Tibial artery (tissue), 4 donors: ENCODE measurements around the gene NRSN2.

Experiments
- DNase-seq, 2 donors: peaks; one replicate each; pipeline ENCODE4 v3.0.0-alpha.2; 2019
- H3K27ac ChIP-seq, 2 donors: fragments of 200-600 bp; sonication (generic) in 1 of 2; 1 replicate in 1 of 2; 2 replicates in 1 of 2; pipeline ENCODE4 v1.5.1; 2018 to 2019; ENCODE audit warnings: mild to moderate bottlenecking in 1 of 2
- H3K27me3 ChIP-seq, 2 donors: fragments of 200-600 bp; sonication (generic) in 1 of 2; one replicate each; pipeline versions ENCODE4 v1.5.1 to v1.6.0; 2016 to 2019
- H3K36me3 ChIP-seq, 3 donors: fragments of 200-600 bp; sonication (generic) in 2 of 3; one replicate each; pipeline ENCODE4 v1.5.1; 2016 to 2019; ENCODE audit warnings: mild to moderate bottlenecking in 2 of 3
- H3K4me1 ChIP-seq, 4 donors: fragments of 200-600 bp; sonication (generic) in 2 of 4; 1 replicate in 3 of 4; 2 replicates in 1 of 4; pipeline ENCODE4 v1.5.1; 2016 to 2019
- H3K4me3 ChIP-seq, 2 donors: fragments of 200-600 bp; sonication (generic) in 1 of 2; 1 replicate in 1 of 2; 2 replicates in 1 of 2; pipeline ENCODE4 v1.5.1; 2018 to 2019; ENCODE audit warnings: mild to moderate bottlenecking in 2 of 2
- H3K9me3 ChIP-seq, 3 donors: fragments of 200-600 bp; sonication (generic) in 1 of 3; one replicate each; pipeline ENCODE4 v1.5.1; 2016 to 2019
- intact Hi-C: fragments of 100-400 bp; cut with DNase I; formaldehyde crosslinking; loops from one replicate; pipeline ENCODE4 v1.15.0; 2023; ENCODE audit warnings: low total_unique reads
- TF ChIP-seq, protein P1 (sequence below), 2 experiments: fragments of 200-600 bp in 1 of 2; fragments of 450-650 bp in 1 of 2; IDR thresholded peaks; one replicate each; pipeline ENCODE4 v1.5.1; 2017 to 2019; ENCODE audit warnings: antibody characterized with exemption in 2 of 2, mild to moderate bottlenecking in 1 of 2, moderate library complexity in 1 of 2

NRSN2 gene

DNA sequence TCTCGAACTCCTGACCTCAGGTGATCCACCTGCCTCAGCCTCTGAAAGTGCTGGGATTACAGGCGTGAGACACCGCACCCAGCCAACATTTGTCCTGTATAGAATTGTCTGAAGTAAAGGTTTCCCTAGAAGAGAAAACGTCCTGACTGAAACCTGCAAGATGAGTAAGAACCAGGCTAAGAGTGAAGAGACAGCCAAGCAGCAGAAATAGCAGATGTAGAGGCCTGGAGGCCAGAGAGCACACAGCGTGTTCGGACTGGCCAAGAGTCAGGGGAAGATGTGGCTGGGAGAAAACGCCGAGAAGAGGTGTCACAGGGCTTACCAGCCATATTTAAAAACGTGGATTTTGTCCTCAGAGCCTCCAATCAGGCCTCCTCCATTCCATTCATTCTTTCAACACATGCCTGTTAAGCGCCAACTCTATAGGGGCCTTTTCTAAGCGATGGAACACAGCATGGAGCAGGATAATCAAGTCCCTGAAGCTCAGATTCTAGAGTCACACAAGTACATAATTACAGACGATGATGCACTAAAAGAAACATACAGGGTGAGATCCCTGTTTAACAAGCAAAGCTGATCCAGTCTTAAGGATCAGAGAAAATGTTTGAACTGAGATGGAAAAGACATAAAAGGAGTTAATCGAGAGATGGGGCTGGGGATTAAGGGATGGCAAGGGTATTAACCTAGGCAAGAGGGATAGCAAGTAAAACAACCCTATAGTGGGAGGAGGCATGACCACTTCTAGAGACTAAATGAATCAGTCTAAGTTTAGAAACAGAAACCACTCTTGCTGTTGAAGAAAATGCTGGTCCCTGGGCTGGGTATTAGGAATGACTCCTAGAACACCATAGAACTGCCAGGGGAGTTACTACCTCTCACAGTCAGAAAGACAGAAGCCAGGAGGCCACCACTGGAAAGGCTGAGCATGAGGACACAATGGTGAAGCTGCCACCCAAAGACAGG lies 44.7 kb upstream of the NRSN2 start:
- TF ChIP-seq, protein P1, sequence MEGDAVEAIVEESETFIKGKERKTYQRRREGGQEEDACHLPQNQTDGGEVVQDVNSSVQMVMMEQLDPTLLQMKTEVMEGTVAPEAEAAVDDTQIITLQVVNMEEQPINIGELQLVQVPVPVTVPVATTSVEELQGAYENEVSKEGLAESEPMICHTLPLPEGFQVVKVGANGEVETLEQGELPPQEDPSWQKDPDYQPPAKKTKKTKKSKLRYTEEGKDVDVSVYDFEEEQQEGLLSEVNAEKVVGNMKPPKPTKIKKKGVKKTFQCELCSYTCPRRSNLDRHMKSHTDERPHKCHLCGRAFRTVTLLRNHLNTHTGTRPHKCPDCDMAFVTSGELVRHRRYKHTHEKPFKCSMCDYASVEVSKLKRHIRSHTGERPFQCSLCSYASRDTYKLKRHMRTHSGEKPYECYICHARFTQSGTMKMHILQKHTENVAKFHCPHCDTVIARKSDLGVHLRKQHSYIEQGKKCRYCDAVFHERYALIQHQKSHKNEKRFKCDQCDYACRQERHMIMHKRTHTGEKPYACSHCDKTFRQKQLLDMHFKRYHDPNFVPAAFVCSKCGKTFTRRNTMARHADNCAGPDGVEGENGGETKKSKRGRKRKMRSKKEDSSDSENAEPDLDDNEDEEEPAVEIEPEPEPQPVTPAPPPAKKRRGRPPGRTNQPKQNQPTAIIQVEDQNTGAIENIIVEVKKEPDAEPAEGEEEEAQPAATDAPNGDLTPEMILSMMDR (IDR thresholded peaks at IDR 0.05): no peak
- DNase-seq: no peak
- Histone ChIP-seq H3K36me3 (peaks cover 0 to 10% (median 0%) of the 10 kb centered on the region in 3 donors), H3K9me3 (no peaks in the 10 kb centered on the region), H3K27ac (no peak overlapping the region), H3K27me3 (no peaks in the 10 kb centered on the region), H3K4me3 (no peak overlapping the region), H3K4me1 (peaks cover 0 to 32% (median 23%) of the 10 kb centered on the region in 4 donors)
- intact Hi-C loops: no loop called here

DNA sequence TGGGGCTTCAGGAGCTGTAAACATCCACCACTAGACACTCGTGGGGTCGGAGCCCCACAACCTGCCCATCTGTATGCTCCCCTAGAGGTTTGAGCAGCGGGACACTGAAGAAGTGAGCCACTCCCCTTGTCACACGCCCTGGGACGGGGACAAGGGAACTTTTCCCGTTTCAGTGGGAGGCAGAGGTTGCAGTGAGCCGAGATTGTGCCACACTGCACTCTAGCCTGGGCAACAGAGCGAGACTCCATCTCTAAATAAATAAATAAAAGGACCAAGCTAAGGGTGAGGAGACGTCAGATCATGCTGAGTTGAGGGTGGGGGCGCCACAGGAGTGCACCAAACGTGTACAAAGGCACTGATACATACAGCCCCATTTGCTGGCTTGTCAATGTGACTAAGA lies 41.2 kb upstream of the NRSN2 start:
- TF ChIP-seq, protein P1 (IDR thresholded peaks at IDR 0.05): no peak
- Histone ChIP-seq H3K36me3 (peaks cover 0 to 10% (median 0%) of the 10 kb centered on the region in 3 donors), H3K27me3 (no peaks in the 10 kb centered on the region), H3K27ac (no peak overlapping the region), H3K9me3 (no peaks in the 10 kb centered on the region), H3K4me3 (no peak overlapping the region), H3K4me1 (peaks cover 0 to 20% (median 12%) of the 10 kb centered on the region in 4 donors)
- intact Hi-C loops: no loop called here
- no peak for DNase-seq

DNA sequence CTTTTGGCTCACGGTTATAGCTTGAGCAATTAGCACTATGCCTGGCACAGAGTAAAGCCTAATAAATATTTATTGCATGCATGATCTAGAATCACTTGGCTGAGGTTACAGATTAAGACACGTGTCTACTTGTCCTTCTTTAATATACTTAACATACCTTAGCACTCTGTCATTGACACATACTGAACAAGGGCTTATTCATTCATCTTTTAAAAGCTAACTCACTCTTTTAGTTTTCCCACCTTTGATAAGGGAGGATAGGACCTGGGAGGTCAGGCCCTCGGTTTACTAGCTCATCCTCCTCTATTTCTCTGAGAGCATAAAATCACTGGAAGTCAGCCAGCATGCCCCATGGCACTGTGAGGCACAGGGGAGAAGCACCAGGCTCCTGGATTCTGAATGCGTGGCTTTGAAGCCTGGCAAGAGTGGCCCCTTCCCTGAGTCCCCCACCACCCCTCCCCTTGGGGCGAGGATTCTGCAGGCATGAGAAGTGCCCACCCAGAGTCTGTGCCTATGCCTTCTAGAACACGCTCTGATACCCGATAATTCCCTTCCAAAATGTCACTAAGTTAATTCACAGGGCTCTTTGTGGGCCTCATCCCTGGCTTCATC lies 38.4 kb upstream of the NRSN2 start:
- Histone ChIP-seq H3K36me3 (no peaks in the 10 kb centered on the region), H3K27me3 (no peaks in the 10 kb centered on the region), H3K4me1 (peaks cover 0 to 13% (median 9%) of the 10 kb centered on the region in 4 donors), H3K27ac (peak overlapping the region; percentile 92 to 94), H3K4me3 (no peak overlapping the region), H3K9me3 (no peaks in the 10 kb centered on the region)
- intact Hi-C loops: no loop called here
- no peak for DNase-seq
- TF ChIP-seq, protein P1 (IDR thresholded peaks at IDR 0.05): no peak

DNA sequence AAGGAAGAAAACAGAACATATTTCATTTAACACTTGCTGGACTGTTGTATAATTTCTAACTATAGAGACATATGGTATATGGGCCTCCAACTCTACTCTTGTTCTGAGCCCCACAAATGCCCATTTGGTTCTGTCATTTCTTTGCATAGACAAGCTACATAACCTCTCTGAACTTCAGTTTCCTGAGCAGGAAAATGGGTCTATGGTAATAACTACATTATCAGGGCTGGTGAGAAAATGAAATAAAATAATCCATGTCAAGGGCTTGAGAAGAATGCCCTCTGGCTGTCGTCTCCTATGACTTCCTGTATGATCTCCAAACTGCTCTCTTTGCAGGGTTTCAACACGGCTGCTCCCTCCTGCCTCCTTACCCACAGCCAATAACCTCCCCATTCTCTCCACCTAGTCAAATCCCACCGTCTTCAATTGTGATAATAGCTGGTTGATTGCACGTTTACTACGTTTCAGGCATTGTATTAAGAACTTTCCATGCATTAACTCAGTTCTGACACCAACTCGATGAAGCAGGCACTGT lies 37.5 kb upstream of the NRSN2 start:
- TF ChIP-seq, protein P1 (IDR thresholded peaks at IDR 0.05): no peak
- peak overlapping the region; percentile 54 to 65 for H3K4me3 ChIP-seq

DNA sequence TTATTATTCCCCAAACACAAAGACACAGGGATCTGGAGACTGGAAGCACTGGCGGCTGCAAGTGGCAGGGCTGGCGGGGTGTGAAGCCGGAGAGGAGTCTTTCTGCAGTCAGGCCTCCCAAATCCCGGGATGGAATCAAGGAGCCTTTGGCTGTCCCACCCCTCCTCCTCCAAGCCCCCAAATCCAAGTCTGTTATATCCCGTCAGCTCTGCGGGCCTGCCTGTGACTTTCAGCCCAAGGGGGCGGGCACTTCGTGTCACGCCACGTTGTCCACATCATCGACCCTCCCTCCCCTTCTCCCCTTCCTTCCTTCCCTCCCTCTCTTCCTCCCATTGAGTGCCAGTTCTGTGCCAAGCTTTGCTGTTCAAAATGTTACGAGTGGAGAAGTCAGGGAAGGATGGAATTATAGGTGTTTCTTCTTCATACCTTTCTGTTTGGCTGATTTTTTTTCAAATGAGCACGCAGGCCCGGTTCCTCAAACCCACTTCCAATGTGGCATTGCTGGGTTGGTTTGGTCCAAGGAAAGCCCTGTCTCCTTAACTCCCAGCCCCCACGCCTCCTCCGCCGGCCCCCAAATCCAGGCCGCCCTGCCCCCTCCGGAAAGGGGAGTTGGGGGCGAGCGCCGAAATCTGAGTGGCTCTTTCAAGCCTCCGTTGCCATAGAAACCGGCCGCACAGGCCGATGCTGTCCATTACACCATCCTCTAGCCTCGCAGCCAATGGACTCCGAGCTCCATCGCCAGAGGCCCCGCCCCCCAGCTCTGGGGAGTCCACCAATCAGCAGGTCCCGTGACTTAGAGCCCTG lies 36.9 kb upstream of the NRSN2 start:
- H3K4me1 ChIP-seq: peaks cover 0 to 13% (median 9%) of the 10 kb centered on the region in 4 donors
- peak overlapping the region; percentile 54 to 65 for H3K4me3 ChIP-seq
- no peaks in the 10 kb centered on the region for H3K36me3 ChIP-seq
- no peaks in the 10 kb centered on the region for H3K27me3 ChIP-seq
- intact Hi-C loops: no loop called here
- peak; percentile 100 for DNase-seq
- H3K27ac ChIP-seq: peak overlapping the region; percentile 92 to 94
- TF ChIP-seq, protein P1 (IDR thresholded peaks at IDR 0.05): no peak
- H3K9me3 ChIP-seq: no peaks in the 10 kb centered on the region

More for the DNA sequence above, 37.5 kb upstream of the NRSN2 start:
- no peak for DNase-seq
- Histone ChIP-seq H3K27me3 (no peaks in the 10 kb centered on the region), H3K4me1 (peaks cover 0 to 13% (median 9%) of the 10 kb centered on the region in 4 donors), H3K27ac (peak overlapping the region; percentile 92 to 94), H3K36me3 (no peaks in the 10 kb centered on the region), H3K9me3 (no peaks in the 10 kb centered on the region)
- intact Hi-C loops: no loop called here
